ENCODE data around the gene ANO6.

The ANO6 gene

DNA sequence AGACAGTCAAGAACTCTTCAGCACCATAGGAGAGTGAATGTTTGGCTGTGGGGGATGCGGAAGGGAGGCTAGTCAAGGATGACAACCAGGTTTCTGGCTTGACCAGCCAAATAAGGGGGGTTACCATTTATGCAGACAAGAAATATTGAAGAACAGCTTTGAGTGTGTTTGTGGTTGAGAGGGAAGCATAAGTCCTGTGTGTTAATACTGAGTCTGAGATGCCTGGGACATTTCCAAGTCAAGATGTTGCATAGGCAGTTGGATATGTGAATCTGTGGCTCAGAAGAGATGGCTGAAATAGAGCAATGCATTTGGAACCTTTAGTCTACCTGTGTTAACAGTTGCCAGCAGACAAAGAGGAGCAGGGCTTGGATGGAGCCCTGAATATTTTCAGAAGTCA lies 66.1 kb downstream of the ANO6 start:
- DNase-seq (ENCODE audit: low spot score) = no peak

GRCh38 chr12:45282411-45282810 lies 66.5 kb downstream of the ANO6 start:
- DNase-seq (ENCODE audit: low spot score) = no peak

DNA sequence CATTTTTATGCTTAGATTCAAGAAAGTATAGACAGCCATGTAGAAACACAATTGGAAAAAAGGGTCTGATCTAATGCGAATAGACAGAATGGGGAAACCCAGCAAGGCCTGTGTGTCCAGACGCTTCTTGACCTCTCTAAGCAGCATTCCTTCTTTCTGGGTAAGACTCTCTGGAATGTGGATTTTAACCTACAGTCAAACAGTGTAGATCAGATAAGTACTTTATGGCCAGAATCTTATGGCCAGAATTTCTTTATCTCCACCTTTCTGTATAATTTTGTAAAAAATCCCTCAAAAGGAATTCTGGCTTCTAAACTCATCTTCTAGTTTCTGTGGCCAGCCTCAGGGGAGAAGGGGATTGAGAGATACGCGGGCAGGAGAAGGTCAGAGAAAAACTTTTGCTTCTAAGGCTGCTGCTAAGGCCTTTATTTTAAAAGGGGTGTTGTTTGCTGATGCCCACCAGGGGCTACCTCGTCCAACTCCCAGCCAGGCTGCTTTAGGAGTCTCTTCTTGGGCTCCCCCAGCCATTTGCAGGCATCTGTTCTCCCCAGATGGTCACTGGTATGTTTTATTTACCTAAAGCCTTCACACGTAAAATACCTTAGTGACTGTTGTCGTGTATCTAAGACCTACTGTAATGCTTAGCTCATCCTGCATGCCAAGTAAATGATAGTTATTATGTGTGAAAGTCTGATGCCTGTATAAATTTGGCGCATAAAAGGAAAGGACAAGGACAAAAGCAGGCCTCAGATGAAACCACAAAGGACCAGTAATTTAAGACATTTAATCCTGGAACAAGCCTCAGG lies 68.4 kb downstream of the ANO6 start:
- DNase-seq (ENCODE audit: low spot score) = peak; percentile 76

DNA sequence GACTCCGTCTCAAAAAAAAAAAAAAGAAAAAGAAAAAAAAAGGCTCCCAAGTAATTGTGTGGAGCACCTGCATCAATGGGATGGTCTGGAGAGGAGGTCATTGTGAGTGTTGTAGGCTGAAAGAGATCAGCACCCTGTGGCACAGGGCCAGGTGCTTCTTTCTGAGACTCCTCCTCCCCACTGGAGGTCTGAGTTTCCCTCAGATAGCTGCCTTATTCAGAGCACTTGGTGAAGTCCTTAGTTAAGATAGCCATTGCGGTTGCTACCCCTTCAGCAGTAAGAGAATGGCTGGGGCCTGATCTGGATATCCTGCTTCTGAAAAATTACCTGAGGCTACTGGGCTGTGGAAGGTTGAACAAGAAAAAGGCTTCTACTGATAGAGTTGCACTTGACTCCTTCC lies 69.8 kb downstream of the ANO6 start:
- DNase-seq (ENCODE audit: low spot score) = peak; percentile 7

GRCh38 chr12:45286621-45287020 lies 70.7 kb downstream of the ANO6 start:
- DNase-seq (ENCODE audit: low spot score) = peak; percentile 29

DNA sequence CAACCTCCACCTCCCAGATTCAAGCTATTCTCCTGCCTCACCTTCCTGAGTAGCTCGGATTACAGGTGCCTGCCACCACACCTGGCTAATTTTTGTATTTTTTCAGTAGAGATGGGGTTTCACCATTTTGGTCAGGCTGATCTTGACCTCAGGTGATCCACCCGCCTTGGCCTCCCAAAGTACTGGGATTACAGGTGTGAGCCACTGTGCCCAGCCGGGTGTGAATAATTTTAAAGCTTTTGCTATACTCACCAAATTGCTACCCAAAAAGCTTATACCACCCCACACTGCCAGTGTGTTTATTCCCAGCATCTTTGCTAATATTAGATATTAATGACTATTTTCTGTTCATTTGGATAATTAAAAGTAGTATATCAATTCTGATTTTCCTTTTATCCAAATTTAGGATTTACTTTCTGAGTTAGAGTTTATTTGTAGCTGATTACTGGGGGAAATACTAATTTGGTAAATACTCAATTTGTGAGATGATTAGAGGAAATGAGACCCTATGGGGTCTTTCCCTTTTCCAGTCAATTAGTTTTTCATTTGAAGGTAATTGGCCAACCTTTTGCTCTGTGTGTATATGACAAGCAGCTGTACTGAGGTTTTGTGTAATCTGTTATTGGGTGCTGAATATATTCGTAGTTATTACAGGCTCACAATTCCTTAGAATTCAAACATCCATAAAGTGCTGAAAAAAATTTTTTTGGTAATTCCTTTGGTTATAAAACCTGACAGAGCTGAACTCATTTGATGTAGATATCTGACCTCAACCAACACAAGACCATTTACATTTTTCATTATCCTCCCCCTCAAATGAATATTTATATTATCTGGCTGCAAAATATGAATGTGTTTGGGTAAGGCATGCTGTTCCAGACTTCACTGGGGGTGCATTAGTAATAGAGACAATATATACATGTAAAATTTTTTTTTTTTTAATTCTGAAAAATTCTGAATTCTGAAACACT lies 73.6 kb downstream of the ANO6 start:
- DNase-seq (ENCODE audit: low spot score) = no peak

DNA sequence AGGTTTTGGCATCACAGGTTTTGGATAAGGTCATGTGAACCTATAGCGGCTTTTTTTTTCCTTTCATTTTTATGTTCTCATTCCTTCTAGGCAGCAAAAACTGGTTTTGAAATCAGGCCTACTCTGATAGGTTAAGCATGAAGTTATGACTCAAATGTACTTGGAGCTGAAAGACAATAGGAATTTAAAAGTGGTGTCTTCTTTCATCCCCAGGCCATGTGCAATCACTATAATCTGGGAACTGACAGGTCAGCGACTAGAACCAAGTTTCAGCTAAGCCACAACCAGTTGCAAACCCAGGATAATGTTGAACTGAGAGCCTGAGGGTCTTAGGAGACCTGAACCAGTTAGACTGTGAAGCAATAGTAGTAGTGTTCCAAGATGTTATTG lies 74.3 kb downstream of the ANO6 start:
- peak; percentile 46 for DNase-seq (ENCODE audit: low spot score)

GRCh38 chr12:45291518-45291917 lies 75.6 kb downstream of the ANO6 start:
- DNase-seq (ENCODE audit: low spot score) = no peak

- DNase-seq (ENCODE audit: low spot score) = no peak
Measured at GRCh38 chr12:45292486-45293195, 76.7 kb downstream of the ANO6 start.

- DNase-seq (ENCODE audit: low spot score) = no peak
Measured at GRCh38 chr12:45294906-45295305, 79.0 kb downstream of the ANO6 start.

DNA sequence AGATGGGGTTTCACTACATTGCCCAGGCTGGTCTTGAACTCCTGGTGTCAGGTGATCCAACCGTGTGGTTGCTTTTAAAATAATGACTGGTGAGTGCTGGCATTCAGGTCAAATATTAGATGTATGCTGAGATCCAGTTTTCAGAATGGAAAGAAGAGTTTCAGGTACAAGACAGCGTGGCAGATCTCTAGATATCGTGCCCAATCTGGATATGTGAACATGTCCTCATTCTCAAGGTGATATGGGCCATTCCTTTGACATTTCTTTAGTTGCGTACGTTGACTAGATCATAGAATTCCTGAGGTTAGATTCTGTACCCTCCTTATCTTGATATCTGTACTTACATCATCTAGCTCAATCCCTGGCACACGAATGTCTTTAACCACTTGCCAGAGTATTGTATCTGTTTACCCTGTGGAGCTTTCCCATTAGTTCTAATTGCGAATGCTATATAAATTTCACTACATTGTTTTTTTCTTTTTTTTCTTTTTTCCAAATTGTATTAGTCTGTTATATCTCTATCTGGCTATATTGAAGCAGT lies 80.2 kb downstream of the ANO6 start:
- no peak for DNase-seq (ENCODE audit: low spot score)

- DNase-seq (ENCODE audit: low spot score) = no peak
Measured at GRCh38 chr12:45298047-45298446, 82.2 kb downstream of the ANO6 start.

DNA sequence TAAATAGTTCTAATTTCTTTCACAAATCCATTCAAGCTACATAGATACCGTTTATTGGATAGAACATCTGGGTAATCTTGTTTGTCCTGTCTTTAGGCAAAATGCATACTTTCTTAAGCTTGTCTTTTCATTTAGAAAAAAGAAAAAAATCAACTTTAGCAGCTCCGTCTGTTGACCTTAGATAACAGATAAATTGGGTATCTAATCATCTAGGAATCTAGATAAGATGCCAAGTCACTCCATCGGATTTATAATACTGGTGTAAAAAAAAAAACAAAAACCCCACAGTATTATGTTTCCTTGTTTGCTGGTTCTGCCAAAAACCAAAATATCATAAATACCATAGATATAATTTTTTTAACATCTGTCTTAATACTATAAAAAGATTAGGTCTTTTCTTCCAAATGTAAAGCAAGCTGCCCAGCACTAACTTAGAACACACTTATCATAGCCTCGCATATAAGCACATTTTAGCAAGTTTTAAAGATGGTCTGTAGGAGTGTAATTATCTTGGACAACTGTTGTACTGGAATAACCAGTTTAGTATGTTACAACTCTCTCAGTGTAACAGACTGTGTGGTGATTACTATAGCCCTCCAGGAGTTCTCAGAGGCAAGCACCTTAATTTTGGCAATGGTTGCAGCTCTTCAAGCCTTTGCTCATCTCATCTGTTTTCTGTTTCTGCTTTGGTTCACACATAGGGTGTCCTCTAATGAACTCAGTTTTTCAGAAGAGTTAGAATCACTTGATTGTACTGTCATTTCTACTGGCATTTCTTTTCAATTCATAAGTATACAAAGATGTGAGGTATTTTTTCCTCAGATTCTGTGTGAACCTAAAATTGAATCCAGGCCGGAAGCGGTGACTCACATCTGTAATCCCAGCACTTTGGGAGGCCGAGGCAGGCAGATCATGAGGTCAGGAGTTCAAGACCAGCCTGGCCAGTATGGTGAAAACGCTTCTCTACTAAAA lies 83.1 kb downstream of the ANO6 start:
- DNase-seq (ENCODE audit: low spot score) = no peak

DNA sequence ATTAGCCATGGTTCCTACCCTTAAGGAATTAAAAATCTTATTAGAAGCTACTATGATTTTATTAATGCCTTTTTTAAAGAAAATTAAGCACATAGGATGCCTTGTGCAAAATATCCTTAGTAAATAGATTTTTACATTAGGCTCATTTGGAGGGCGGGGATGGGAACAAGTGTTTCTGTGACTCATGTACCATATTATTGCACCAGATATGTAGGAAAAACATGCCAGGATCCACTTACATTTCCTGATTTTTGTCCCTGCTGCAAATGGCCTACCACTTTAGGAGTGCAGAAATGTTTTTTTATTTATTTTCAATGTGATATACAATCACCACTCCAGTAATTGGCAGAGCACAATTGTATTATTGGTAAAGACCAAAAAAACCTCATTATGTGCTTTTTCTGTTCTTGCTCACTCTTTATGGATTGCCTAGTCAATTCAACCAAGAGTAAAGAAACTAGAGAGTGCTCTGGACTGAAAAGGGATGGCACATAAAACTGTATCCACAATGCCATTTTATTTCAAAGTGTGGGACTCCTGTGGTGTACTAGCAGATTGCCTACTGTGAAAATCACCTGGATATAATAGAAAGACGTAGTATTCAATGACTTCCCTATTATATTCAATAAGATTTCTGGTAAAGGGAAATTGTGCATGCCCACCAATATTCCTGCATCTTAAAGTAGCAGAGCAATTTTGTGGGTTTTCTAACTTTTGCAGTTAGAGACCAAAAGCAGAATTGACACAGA lies 86.9 kb downstream of the ANO6 start:
- no peak for DNase-seq (ENCODE audit: low spot score)

- no peak for DNase-seq (ENCODE audit: low spot score)
Measured at GRCh38 chr12:45303945-45304344, 88.0 kb downstream of the ANO6 start.

- no peak for DNase-seq (ENCODE audit: low spot score)
Measured at GRCh38 chr12:45304514-45305178, 88.8 kb downstream of the ANO6 start.

GRCh38 chr12:45305907-45306306 lies 90.0 kb downstream of the ANO6 start:
- DNase-seq (ENCODE audit: low spot score) = no peak

DNA sequence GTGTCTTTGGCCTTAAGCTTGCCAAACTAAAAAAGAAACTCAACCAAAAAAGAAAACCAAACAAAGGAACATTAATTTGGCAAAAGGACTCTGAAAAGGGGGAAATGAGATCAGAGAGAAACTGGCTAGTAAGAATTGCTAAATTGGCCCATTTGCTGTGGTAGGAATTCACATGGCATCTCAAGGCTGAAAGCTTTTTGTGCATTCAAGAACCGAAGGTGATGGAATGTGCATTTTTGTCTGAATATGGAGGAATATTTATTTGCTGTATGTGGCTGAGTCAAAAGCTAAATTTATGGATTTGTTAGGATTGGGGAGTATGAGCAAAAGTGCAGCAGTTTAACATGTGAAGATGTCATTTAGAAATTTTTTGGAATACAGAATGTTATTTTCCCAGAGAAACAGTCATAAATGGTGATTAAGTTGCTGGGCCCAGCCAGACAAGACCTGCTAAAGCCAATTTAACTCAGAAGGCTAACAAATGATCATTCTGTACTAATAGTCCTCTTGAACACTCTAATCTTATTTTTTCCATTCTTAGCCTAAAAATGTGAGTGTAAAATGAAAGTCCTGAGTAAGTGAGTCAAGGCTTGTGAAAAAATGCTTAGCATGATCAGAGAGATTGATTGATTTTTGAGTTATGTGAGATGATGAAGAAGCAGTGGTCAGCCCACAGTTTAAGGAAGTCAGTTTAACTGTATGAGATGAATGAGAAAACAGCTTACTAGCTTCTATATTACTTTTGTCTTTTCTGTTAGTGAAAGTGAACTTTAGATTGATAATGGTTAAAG lies 94.1 kb downstream of the ANO6 start:
- DNase-seq (ENCODE audit: low spot score) = peak; percentile 17

DNA sequence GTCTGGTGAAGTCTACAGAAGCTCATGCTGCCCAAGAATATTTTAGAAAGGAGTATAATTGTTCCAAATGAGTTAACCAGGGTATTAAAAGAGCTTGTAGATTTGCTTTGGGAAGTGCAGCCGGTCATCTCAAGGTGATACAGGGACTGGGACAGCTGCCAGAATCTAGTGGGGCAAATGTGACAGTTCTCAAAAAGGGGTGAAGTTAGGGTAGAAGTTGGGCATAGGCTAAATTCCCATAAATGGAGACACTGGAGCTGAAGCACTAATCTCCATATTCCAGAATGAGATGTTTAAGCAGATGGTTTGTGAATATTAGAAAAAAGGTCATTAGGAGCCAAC lies 94.7 kb downstream of the ANO6 start:
- DNase-seq (ENCODE audit: low spot score) = no peak

Measured in kidney tubule cell (primary cell).